GM18951 (cell line): ENCODE measurements around the gene ADAMTSL3.

ENCODE experiments used
- POLR2A ChIP-seq: IDR thresholded peaks from 4 replicates; pipeline ENCODE4 v1.6.1; 2011; ENCODE audit warnings: mild to moderate bottlenecking; ENCODE audit not compliant: insufficient read length, insufficient read depth; ENCODE audit errors: extremely low read depth
- in situ Hi-C: fragments of 300-500 bp; cut with MboI; formaldehyde crosslinking; loops from one replicate; pipeline ENCODE4 v1.12.0; 2022; ENCODE audit warnings: low sequenced_read_pairs, mixed read lengths, inconsistent platforms; ENCODE audit not compliant: unreplicated experiment

ADAMTSL3 gene

GRCh38 chr15:83769411-83769999 lies 115.6 kb downstream of the ADAMTSL3 start:
- in situ Hi-C loops: no loop called here
- no peak for TF ChIP-seq POLR2A

- in situ Hi-C loops: no loop called here
- no peak for TF ChIP-seq POLR2A
Measured at GRCh38 chr15:83775738-83776137, 121.8 kb downstream of the ADAMTSL3 start.

GRCh38 chr15:83776986-83777385 lies 123.1 kb downstream of the ADAMTSL3 start:
- in situ Hi-C loops: no loop called here
- no peak for TF ChIP-seq POLR2A

GRCh38 chr15:83783227-83783626 lies 129.3 kb downstream of the ADAMTSL3 start:
- in situ Hi-C loops: no loop called here
- no peak for TF ChIP-seq POLR2A

GRCh38 chr15:83784975-83785374 lies 131.1 kb downstream of the ADAMTSL3 start:
- TF ChIP-seq POLR2A: no peak
- in situ Hi-C loops: no loop called here

GRCh38 chr15:83786336-83786735 lies 132.4 kb downstream of the ADAMTSL3 start:
- no peak for TF ChIP-seq POLR2A
- in situ Hi-C loops: no loop called here

- no peak for TF ChIP-seq POLR2A
- in situ Hi-C loops: no loop called here
Measured at GRCh38 chr15:83793069-83793468, 139.1 kb downstream of the ADAMTSL3 start.

GRCh38 chr15:83794209-83794608 lies 140.3 kb downstream of the ADAMTSL3 start:
- TF ChIP-seq POLR2A: no peak
- in situ Hi-C loops: no loop called here

- in situ Hi-C loops: no loop called here
Measured at GRCh38 chr15:83809345-83809744, 155.4 kb downstream of the ADAMTSL3 start.

GRCh38 chr15:83810110-83810509 lies 156.2 kb downstream of the ADAMTSL3 start:
- in situ Hi-C loops: no loop called here

More at GRCh38 chr15:83809345-83809744, 155.4 kb downstream of the ADAMTSL3 start:
- no peak for TF ChIP-seq POLR2A

GRCh38 chr15:83813682-83814081 lies 159.8 kb downstream of the ADAMTSL3 start:
- TF ChIP-seq POLR2A: no peak
- in situ Hi-C loops: no loop called here

More at GRCh38 chr15:83810110-83810509, 156.2 kb downstream of the ADAMTSL3 start:
- no peak for TF ChIP-seq POLR2A

- in situ Hi-C loops: no loop called here
- no peak for TF ChIP-seq POLR2A
Measured at GRCh38 chr15:83815506-83815905, 161.6 kb downstream of the ADAMTSL3 start.

GRCh38 chr15:83816124-83816883 lies 162.4 kb downstream of the ADAMTSL3 start:
- in situ Hi-C loops: no loop called here
- no peak for TF ChIP-seq POLR2A

GRCh38 chr15:83818591-83818990 lies 164.7 kb downstream of the ADAMTSL3 start:
- TF ChIP-seq POLR2A: no peak
- in situ Hi-C loops: no loop called here
